ENCODE results near the gene ST6GALNAC3.

Gene ST6GALNAC3

GRCh38 chr1:76256289-76257223 lies 182.0 kb downstream of the ST6GALNAC3 start:
- no peak for DNase-seq

- no peak for DNase-seq
Measured at GRCh38 chr1:76257823-76258222, 183.3 kb downstream of the ST6GALNAC3 start.

- DNase-seq: no peak
Measured at GRCh38 chr1:76259270-76259669, 184.7 kb downstream of the ST6GALNAC3 start.

GRCh38 chr1:76260279-76260678 lies 185.7 kb downstream of the ST6GALNAC3 start:
- no peak for DNase-seq

GRCh38 chr1:76262601-76263000 lies 188.1 kb downstream of the ST6GALNAC3 start:
- no peak for DNase-seq

GRCh38 chr1:76264642-76265041 lies 190.1 kb downstream of the ST6GALNAC3 start:
- no peak for DNase-seq

- no peak for DNase-seq
Measured at GRCh38 chr1:76266762-76267161, 192.2 kb downstream of the ST6GALNAC3 start.

GRCh38 chr1:76267631-76268030 lies 193.1 kb downstream of the ST6GALNAC3 start:
- no peak for DNase-seq

GRCh38 chr1:76268341-76268740 lies 193.8 kb downstream of the ST6GALNAC3 start:
- no peak for DNase-seq

- no peak for DNase-seq
Measured at GRCh38 chr1:76269155-76269554, 194.6 kb downstream of the ST6GALNAC3 start.

GRCh38 chr1:76274302-76274701 lies 199.8 kb downstream of the ST6GALNAC3 start:
- no peak for DNase-seq

- DNase-seq: no peak
Measured at GRCh38 chr1:76274718-76275117, 200.2 kb downstream of the ST6GALNAC3 start.

GRCh38 chr1:76278711-76279100 lies 204.2 kb downstream of the ST6GALNAC3 start:
- no peak for DNase-seq

- DNase-seq: no peak
Measured at GRCh38 chr1:76279101-76279748, 204.7 kb downstream of the ST6GALNAC3 start.

GRCh38 chr1:76281306-76281705 lies 206.8 kb downstream of the ST6GALNAC3 start:
- DNase-seq: no peak

- DNase-seq: no peak
Measured at GRCh38 chr1:76284842-76285241, 210.3 kb downstream of the ST6GALNAC3 start.

GRCh38 chr1:76285578-76286135 lies 211.1 kb downstream of the ST6GALNAC3 start:
- DNase-seq: no peak

- no peak for DNase-seq
Measured at GRCh38 chr1:76287917-76288316, 213.4 kb downstream of the ST6GALNAC3 start.

GRCh38 chr1:76288758-76289483 lies 214.4 kb downstream of the ST6GALNAC3 start:
- DNase-seq: no peak

GRCh38 chr1:76289692-76290091 lies 215.1 kb downstream of the ST6GALNAC3 start:
- no peak for DNase-seq

GRCh38 chr1:76290271-76290670 lies 215.7 kb downstream of the ST6GALNAC3 start:
- DNase-seq: no peak

GRCh38 chr1:76291191-76291590 lies 216.6 kb downstream of the ST6GALNAC3 start:
- DNase-seq: no peak

GRCh38 chr1:76291737-76292136 lies 217.2 kb downstream of the ST6GALNAC3 start:
- no peak for DNase-seq

Data from effector CD8-positive, alpha-beta T cell (primary cell).